PC-9 (cell line): ENCODE results near the gene IHH. TPM values are rescaled to one million over a fixed set of nuclear protein-coding genes. Genes with fewer than 3 reads are reported as not detected.

Source experiments
- BruUV-seq: library from RNA; stranded (reverse); fragments of 400-500 nt; replicated peaks from 2 replicates; lab custom pipeline; 2021; lab: Mats Ljungman, UMichigan
- CTCF ChIA-PET: fragments of 300-600 bp; sonication (Branson Sonifier 250); formaldehyde crosslinking; loops from one replicate; lab custom pipeline; 2022; ENCODE audit warnings: antibody characterized with exemption; lab: Charles Lee
- POLR2A ChIA-PET: fragments of 300-600 bp; sonication (Branson Sonifier 250); formaldehyde crosslinking; loops from one replicate; lab custom pipeline; 2022; ENCODE audit warnings: antibody characterized with exemption; ENCODE audit not compliant: unreplicated experiment; lab: Charles Lee
- DNase-seq, 2 experiments: peaks; one replicate each; pipeline versions ENCODE4 v3.0.0 to v3.0.0-alpha.2; 2015 to 2022; ENCODE audit warnings: mixed read lengths in 1 of 2
- H2AFZ ChIP-seq: fragments of 200-600 bp; sonication (generic); 2 replicates; pipeline ENCODE4 v1.8.1; 2017; ENCODE audit warnings: antibody characterized with exemption
- H3F3A ChIP-seq: fragments of 200-600 bp; sonication (generic); 2 replicates; pipeline ENCODE4 v1.8.1; 2017; ENCODE audit warnings: antibody characterized with exemption, mild to moderate bottlenecking, low read depth; ENCODE audit not compliant: insufficient read depth
- H3K27ac ChIP-seq: fragments of 200-600 bp; sonication (generic); 2 replicates; pipeline ENCODE4 v1.6.1; 2016; ENCODE audit warnings: mixed run types
- H3K27me3 ChIP-seq: fragments of 200-600 bp; sonication (generic); 2 replicates; pipeline ENCODE4 v1.6.1; 2016; ENCODE audit warnings: low read depth, mixed run types; ENCODE audit not compliant: insufficient read depth
- H3K36me3 ChIP-seq: fragments of 200-600 bp; sonication (generic); 2 replicates; pipeline ENCODE4 v1.6.1; 2016; ENCODE audit warnings: low read depth, mixed run types
- H3K4me1 ChIP-seq: fragments of 200-600 bp; sonication (generic); replicated peaks from 2 replicates; pipeline ENCODE4 v1.6.1; 2016; ENCODE audit warnings: mixed run types; ENCODE audit not compliant: insufficient read depth
- H3K4me2 ChIP-seq: fragments of 200-600 bp; sonication (generic); 2 replicates; pipeline ENCODE4 v1.6.1; 2017; ENCODE audit warnings: mixed run types
- H3K4me3 ChIP-seq: fragments of 200-600 bp; sonication (generic); 2 replicates; pipeline ENCODE4 v1.6.1; 2016; ENCODE audit warnings: mixed run types
- H3K79me2 ChIP-seq: fragments of 200-600 bp; sonication (generic); 2 replicates; pipeline ENCODE4 v1.6.1; 2017; ENCODE audit warnings: low read depth, mixed run types
- H3K9me2 ChIP-seq: fragments of 200-600 bp; sonication (generic); 2 replicates; pipeline ENCODE4 v1.8.1; 2017; ENCODE audit warnings: mild to moderate bottlenecking; ENCODE audit not compliant: insufficient read depth
- H3K9me3 ChIP-seq: fragments of 200-600 bp; sonication (generic); 2 replicates; pipeline ENCODE4 v1.8.1; 2016; ENCODE audit warnings: low read depth; ENCODE audit not compliant: insufficient read depth
- H4K20me1 ChIP-seq: fragments of 200-600 bp; sonication (generic); 2 replicates; pipeline ENCODE4 v1.8.1; 2017; ENCODE audit not compliant: insufficient read depth
- EZH2 ChIP-seq: fragments of 200-600 bp; sonication (generic); IDR thresholded peaks from 2 replicates; pipeline ENCODE4 v1.8.0; 2017; ENCODE audit warnings: antibody characterized with exemption, low read depth
- intact Hi-C: fragments of 100-400 bp; cut with micrococcal nuclease; formaldehyde crosslinking; loops from one replicate; pipeline ENCODE4 v1.10.0; 2022; ENCODE audit not compliant: unreplicated experiment
- total RNA-seq: library from RNA; stranded (reverse); gene quantifications from 2 replicates; pipeline ENCODE4 v1.2.3, GENCODE V29; 2021
- TF ChIP-seq, protein P1 (sequence below): fragments of 200-600 bp; sonication (generic); conservative IDR thresholded peaks from 2 replicates; pipeline ENCODE4 v1.6.1; 2017; ENCODE audit warnings: mixed run types, antibody characterized with exemption, mild to moderate bottlenecking, moderate library complexity

IHH gene
- total RNA-seq, 1 experiment from 2014 or later: not detected

DNA sequence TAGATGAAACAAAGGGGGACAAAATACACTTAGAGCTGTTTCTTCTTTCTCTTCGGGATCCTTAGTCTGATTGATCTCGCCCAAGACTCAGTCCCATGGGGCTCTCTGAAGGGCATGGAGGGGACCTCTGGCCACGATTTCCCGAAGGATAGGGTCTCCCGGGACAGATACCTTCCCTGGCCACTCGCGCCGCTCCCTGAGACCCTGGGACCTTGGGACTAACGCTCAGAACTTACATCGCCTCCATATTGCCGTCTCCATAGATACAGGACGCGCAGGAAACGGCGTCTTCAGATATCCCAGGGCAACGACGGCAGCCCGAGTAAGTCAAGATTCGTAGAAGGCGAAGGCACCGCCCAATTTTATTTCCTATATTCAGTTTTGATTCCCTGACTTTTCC is 19.5 kb downstream of the IHH start, which contains the start of gene CFAP65:
CFAP65 (minus strand) TSS at position 265 of the 400 bp plus-strand sequence. CDS start 2,468 bp downstream, outside the sequence.
- no peaks in the 10 kb centered on the region for H4K20me1 ChIP-seq
- no peak within 1 kb of the TSS for H3K27ac ChIP-seq
- H3K9me3 ChIP-seq: no peaks in the 10 kb centered on the region
- intact Hi-C loops: no loop called here
- H3K27me3 ChIP-seq: peaks cover 65% of the 10 kb centered on the region
- no peaks in the 10 kb centered on the region for H3K9me2 ChIP-seq
- no peaks in the 10 kb centered on the region for H3K79me2 ChIP-seq
- no peaks in the 10 kb centered on the region for H3F3A ChIP-seq
- BruUV-seq: no TSS peak
- TF ChIP-seq, protein P1, sequence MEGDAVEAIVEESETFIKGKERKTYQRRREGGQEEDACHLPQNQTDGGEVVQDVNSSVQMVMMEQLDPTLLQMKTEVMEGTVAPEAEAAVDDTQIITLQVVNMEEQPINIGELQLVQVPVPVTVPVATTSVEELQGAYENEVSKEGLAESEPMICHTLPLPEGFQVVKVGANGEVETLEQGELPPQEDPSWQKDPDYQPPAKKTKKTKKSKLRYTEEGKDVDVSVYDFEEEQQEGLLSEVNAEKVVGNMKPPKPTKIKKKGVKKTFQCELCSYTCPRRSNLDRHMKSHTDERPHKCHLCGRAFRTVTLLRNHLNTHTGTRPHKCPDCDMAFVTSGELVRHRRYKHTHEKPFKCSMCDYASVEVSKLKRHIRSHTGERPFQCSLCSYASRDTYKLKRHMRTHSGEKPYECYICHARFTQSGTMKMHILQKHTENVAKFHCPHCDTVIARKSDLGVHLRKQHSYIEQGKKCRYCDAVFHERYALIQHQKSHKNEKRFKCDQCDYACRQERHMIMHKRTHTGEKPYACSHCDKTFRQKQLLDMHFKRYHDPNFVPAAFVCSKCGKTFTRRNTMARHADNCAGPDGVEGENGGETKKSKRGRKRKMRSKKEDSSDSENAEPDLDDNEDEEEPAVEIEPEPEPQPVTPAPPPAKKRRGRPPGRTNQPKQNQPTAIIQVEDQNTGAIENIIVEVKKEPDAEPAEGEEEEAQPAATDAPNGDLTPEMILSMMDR: no peak
- no peak for TF ChIP-seq EZH2
- POLR2A ChIA-PET: no interaction called here
- no peaks in the 10 kb centered on the region for H3K4me1 ChIP-seq
- DNase-seq: no peak
- H2AFZ ChIP-seq: no peak within 1 kb of the TSS
- no peaks in the 10 kb centered on the region for H3K36me3 ChIP-seq
- H3K4me2 ChIP-seq: peak within 1 kb of the TSS; percentile 48
- H3K4me3 ChIP-seq: peak within 1 kb of the TSS; percentile 43; the same call in 1 of the 2 replicates
- CTCF ChIA-PET: no interaction called here

DNA sequence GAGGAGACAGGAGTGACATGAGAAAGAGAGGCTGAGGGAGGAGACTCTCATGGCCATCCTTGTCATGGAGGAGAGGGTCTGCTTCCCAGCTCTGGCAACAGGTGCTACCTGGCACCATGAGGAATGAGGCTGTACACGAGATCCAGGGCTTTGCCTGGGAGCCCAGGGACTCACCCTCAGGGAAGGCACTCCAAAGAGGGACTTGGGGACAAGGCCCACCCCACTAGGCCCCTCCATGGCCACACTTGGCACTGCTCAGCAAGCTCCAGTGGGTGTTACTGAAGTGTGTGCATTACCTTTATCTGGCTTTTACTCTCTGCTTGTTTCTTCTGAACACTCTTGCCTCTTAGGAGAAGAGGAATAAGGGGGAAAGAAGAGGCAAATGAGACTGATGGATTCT is 22.1 kb downstream of the IHH start:
- Histone ChIP-seq H2AFZ (no peak overlapping the region), H3K36me3 (no peaks in the 10 kb centered on the region), H3K27ac (no peak overlapping the region), H3K9me3 (no peaks in the 10 kb centered on the region), H3K4me1 (no peaks in the 10 kb centered on the region), H4K20me1 (no peaks in the 10 kb centered on the region), H3K4me3 (no peak overlapping the region), H3K4me2 (no peak overlapping the region), H3K9me2 (no peaks in the 10 kb centered on the region), H3K27me3 (peaks cover 61% of the 10 kb centered on the region), H3F3A (no peaks in the 10 kb centered on the region), H3K79me2 (no peaks in the 10 kb centered on the region)
- ChIA-PET CTCF (no interaction called here), POLR2A (no interaction called here)
- BruUV-seq: no TSS peak
- no peak for DNase-seq
- intact Hi-C loops: no loop called here
- TF ChIP-seq, protein P1: no peak
- TF ChIP-seq EZH2: no peak

DNA sequence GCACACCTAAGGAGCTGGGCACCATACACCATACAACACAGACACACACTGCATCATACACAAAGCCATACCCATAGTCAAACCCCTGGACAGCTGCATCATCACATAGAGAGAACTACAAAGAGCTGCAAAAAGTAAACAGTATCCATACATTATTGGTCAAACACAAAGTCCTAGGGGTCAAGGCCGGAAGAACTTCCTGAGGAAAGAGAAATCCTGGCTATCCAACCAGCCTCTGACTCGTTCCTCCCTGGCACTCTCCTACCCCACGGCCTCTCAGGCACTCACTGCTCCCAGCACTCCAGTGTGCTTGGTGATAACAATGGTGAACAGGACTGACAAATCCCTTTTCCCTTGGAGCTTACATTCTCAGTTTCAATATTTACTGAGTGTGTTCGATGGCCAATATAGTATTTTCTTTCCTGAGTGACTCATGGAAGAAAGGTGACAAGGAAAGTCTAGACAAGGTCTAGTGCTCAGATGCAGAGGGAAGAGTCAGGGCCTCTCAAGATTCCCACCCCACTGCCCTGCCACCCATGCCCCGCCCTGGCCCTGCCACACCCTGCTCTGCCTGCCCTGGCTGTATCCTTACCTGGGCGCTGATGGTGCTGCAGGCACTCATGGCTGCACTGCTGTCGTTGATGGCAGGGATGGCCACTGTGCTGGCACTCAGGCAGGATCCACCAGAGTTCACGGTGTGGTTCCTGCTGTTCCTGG is 22.8 kb downstream of the IHH start:
- no peaks in the 10 kb centered on the region for H3K9me3 ChIP-seq
- intact Hi-C loops: no loop called here
- H4K20me1 ChIP-seq: no peaks in the 10 kb centered on the region
- ChIA-PET CTCF (no interaction called here), POLR2A (no interaction called here)
- no peak overlapping the region for H3K4me2 ChIP-seq
- H3K27ac ChIP-seq: no peak overlapping the region
- H3K79me2 ChIP-seq: no peaks in the 10 kb centered on the region
- DNase-seq: no peak
- no peaks in the 10 kb centered on the region for H3K36me3 ChIP-seq
- H3K27me3 ChIP-seq: peaks cover 62% of the 10 kb centered on the region
- TF ChIP-seq, protein P1: no peak
- no peak for TF ChIP-seq EZH2
- H3K4me1 ChIP-seq: no peaks in the 10 kb centered on the region
- no peak overlapping the region for H3K4me3 ChIP-seq
- BruUV-seq: no TSS peak
- no peak overlapping the region for H2AFZ ChIP-seq
- H3F3A ChIP-seq: no peaks in the 10 kb centered on the region
- H3K9me2 ChIP-seq: no peaks in the 10 kb centered on the region
